GM21390 (cell line): ENCODE measurements around the gene FANCD2.
"Not testable (repeated sequence)": the region's sequence is repeated elsewhere in the genome, so short reads cannot be mapped to it uniquely, and the experiment has no call there.

Experiments used
- ATAC-seq: cut with Tn5 transposase; IDR thresholded peaks from one replicate; pipeline ENCODE4 v1.9.1; 2021; ENCODE audit not compliant: unreplicated experiment

FANCD2 gene

GRCh38 chr3:10093678-10094077, 67.4 kb downstream of the FANCD2 start:
- ATAC-seq = no peak

- ATAC-seq = no peak
Observed at GRCh38 chr3:10099041-10099440, 72.8 kb downstream of the FANCD2 start.

GRCh38 chr3:10106919-10107318, 80.7 kb downstream of the FANCD2 start:
- no peak for ATAC-seq

- ATAC-seq = no peak
Observed at GRCh38 chr3:10108091-10108490, 81.9 kb downstream of the FANCD2 start, which contains the start of gene FANCD2OS. Gene FANCD2OS, minus strand, starts transcription at chr3:10108255. Its CDS starts 3,481 bp downstream, at chr3:10104774.

GRCh38 chr3:10115326-10116137, 89.3 kb downstream of the FANCD2 start, which contains the start of gene BRK1:
Gene BRK1, plus strand, starts transcription at chr3:10115675. Its CDS starts 27 bp downstream, at chr3:10115702.
- peak; percentile 90 for ATAC-seq

- ATAC-seq = peak; percentile 27
Observed at GRCh38 chr3:10116138-10116460, 89.9 kb downstream of the FANCD2 start.

GRCh38 chr3:10116928-10117327, 90.7 kb downstream of the FANCD2 start:
- ATAC-seq = no peak

GRCh38 chr3:10119376-10119775, 93.1 kb downstream of the FANCD2 start:
- no peak for ATAC-seq

- no peak for ATAC-seq
Observed at GRCh38 chr3:10121064-10121463, 94.8 kb downstream of the FANCD2 start.

- no peak for ATAC-seq
Observed at GRCh38 chr3:10122724-10123123, 96.5 kb downstream of the FANCD2 start.

- not testable (repeated sequence) for ATAC-seq
Observed at GRCh38 chr3:10135872-10136271, 109.6 kb downstream of the FANCD2 start.

GRCh38 chr3:10136426-10137005, 110.3 kb downstream of the FANCD2 start:
- no peak for ATAC-seq

GRCh38 chr3:10137178-10137577, 110.9 kb downstream of the FANCD2 start:
- ATAC-seq = no peak

- no peak for ATAC-seq
Observed at GRCh38 chr3:10140996-10141546, 114.8 kb downstream of the FANCD2 start.

- no peak for ATAC-seq
Observed at GRCh38 chr3:10142707-10143560, 116.7 kb downstream of the FANCD2 start.

- no peak for ATAC-seq
Observed at GRCh38 chr3:10145685-10146084, 119.4 kb downstream of the FANCD2 start.

GRCh38 chr3:10149226-10149625, 123.0 kb downstream of the FANCD2 start:
- no peak for ATAC-seq

GRCh38 chr3:10150987-10151386, 124.8 kb downstream of the FANCD2 start:
- ATAC-seq = no peak
